AG10803 (cell line): ENCODE measurements around the gene ARF4.
"Not testable (repeated sequence)": the region's sequence is repeated elsewhere in the genome, so short reads cannot be mapped to it uniquely, and the experiment has no call there.

ENCODE experiments used
- DNase-seq: peaks from one replicate; pipeline ENCODE4 v3.0.0; 2010; ENCODE audit warnings: low read depth
- H3K4me3 ChIP-seq: 2 replicates; pipeline ENCODE4 v1.5.1; 2011; ENCODE audit warnings: mild to moderate bottlenecking, low read length, control low read depth
- TF ChIP-seq, protein P1 (sequence below): conservative IDR thresholded peaks from 2 replicates; pipeline ENCODE4 v1.5.1; 2011; ENCODE audit warnings: mild to moderate bottlenecking, low read length, control low read depth, inconsistent platforms

The ARF4 gene

DNA sequence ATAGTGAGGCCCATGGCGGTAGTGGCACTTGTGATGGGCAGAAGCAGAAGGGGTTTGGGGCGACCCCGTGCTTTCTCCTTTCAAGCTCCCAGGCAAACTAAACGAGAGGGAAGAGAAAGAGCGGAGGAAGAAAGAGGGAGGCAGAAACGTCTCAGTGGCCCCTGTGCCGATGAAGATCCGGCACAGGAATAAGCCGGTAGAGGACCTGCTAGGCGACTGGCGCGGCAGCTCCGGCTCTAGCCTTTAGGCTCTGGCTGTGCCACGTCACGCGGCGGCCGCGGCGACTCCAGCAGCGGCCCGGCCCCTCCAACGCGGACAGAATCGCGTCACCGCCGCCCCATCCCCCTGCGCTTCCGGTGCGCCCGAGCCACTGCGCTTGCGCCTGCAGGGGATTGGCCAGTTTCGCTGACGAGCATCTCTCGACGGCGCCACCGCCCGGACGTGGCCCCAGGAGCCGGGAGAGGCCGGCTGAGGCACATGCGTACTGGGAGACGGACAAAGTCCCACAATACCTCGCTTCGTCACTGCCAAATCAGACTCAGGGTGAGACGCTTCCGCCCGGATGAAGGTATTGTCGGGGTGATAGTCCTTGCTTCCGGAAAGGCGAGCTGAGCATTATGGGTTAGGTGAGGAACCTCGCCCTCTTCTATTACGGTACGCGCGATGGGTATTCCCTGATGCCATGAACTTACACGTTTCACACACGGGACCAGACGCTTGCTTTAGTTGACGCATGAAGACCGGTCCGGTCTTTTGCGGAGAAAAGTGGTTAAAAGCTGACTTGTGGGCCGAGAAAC lies at the start of gene ARF4:
Gene ARF4, minus strand, starts transcription at position 218 of the 797 bp plus-strand sequence. Its CDS starts 204 bp downstream, at position 14.
- DNase-seq, result peak; percentile 99
- TF ChIP-seq, protein P1, sequence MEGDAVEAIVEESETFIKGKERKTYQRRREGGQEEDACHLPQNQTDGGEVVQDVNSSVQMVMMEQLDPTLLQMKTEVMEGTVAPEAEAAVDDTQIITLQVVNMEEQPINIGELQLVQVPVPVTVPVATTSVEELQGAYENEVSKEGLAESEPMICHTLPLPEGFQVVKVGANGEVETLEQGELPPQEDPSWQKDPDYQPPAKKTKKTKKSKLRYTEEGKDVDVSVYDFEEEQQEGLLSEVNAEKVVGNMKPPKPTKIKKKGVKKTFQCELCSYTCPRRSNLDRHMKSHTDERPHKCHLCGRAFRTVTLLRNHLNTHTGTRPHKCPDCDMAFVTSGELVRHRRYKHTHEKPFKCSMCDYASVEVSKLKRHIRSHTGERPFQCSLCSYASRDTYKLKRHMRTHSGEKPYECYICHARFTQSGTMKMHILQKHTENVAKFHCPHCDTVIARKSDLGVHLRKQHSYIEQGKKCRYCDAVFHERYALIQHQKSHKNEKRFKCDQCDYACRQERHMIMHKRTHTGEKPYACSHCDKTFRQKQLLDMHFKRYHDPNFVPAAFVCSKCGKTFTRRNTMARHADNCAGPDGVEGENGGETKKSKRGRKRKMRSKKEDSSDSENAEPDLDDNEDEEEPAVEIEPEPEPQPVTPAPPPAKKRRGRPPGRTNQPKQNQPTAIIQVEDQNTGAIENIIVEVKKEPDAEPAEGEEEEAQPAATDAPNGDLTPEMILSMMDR, result peak; percentile 29
- H3K4me3 ChIP-seq, result peak within 1 kb of the TSS; percentile 99

DNA sequence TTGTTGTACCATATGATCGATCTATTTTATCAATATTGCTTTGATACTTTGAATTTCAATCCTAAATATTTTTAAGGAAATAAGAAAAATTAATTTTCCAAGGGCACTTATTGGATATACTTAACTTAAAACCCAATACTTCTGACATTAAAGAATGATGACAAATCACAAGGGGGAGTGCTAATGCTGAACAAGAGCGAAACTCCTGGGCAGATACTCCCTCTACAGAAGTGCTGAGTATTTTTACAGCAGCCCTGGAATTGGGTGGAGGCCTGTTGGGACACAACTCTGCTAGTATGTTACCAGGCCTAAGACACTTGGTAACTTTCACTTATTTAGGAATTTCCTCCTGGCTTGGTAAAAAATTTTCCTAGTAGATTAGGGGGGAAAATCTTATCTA lies 49.6 kb upstream of the ARF4 start:
- peak; percentile 60 for DNase-seq
- H3K4me3 ChIP-seq, result no peak overlapping the region
- TF ChIP-seq, protein P1, result peak; percentile 39

DNA sequence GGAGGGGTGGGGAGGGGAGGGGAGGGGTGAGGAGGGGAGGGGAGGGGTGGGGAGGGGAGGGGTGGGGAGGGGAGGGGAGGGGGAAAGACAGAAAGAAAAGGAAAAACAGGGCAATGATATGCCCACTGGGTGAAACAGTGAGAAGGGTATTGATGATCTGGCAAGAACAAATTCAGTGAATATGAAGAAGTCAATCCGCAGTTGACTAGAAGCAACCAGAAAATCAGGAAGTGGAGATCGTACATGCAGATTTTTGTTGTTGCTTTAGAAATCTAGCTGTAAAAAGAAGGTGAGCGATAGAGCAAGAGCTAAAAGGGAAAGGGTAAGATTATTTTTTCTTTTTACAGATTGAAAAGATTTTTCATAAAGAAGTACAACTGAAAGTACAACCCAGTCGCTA lies 47.6 kb upstream of the ARF4 start:
- H3K4me3 ChIP-seq, result no peak overlapping the region
- TF ChIP-seq, protein P1, result no peak
- no peak for DNase-seq

DNA sequence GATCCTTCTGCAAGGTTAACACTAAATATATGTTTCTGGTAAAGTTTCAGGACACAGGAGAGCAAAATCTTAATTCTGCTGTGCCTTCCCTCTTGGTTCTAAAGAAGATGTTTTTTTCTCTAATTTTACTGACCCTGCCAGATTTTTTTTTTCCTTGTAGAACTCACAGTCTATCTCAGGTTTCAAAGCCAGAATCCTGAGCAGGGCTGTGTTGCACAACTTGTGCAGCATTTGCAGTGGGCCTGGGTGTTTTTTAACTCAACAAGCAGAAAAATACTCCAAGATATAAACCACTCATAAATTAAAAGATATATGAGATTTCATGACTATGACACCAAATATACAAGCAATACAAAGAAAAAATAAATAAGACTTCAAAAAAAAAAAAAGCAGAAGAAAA lies 40.2 kb upstream of the ARF4 start:
- H3K4me3 ChIP-seq, result no peak overlapping the region
- peak; percentile 4 for DNase-seq
- TF ChIP-seq, protein P1, result no peak

DNA sequence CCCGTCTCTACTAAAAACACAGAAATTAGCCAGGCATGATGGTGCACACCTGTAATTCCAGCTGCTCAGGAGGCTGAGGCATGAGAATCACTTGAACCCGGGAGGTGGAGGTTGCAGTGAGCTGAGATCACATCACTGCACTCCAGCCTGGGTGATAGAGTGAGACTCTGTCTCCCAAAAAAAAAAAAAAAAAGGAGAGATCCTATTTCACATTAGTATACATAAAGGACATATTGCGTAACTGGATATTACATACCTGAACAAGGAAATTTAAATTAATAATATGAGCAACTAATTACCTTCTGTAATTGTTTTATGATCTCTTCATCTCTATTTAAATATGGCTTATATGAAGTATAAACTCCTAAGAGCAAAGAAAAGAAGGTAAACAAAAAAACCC lies 37.1 kb upstream of the ARF4 start:
- DNase-seq, H3K4me3 ChIP-seq: not testable (repeated sequence)

DNA sequence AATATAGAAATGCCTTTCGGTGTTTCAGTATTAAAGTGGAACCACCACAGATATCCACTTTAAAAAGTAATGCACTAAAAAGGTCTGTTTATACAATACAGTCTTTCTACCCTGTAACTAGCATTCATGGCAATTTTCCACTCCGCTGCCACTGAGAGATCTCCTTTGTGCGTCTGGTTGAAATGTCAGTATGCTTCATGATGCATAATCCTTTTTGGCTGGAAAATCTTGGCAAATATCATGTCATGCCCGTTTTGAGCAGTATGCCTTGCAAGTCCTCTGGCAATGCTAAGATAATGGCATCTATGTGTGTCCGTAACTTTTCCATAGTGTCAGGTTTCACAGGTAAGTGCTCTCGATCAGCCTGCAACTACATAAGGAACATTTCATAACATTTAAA lies 30.8 kb upstream of the ARF4 start:
- TF ChIP-seq, protein P1, result no peak
- DNase-seq, result no peak

DNA sequence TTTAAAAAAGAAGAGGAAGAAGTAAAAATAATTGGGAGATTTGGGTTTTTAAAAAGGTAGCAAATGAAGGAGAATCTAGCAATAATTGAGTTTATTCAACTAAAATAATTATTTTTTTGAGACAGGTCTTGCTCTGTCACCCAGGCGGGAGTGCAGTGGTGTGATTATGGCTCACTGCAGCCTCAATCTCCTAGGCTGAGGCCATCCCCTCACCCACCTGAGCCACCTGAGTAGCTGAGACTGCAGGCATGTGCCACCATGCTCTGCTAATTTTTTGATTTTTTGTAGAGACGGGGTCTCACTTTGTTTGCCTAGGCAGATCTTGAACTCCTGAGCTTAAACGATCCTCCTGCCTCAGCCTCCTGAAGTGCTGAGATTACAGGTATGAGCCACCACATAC lies 27.7 kb upstream of the ARF4 start:
- no peak for DNase-seq
- no peak overlapping the region for H3K4me3 ChIP-seq
- TF ChIP-seq, protein P1, result no peak

More for the DNA sequence above, 30.8 kb upstream of the ARF4 start:
- H3K4me3 ChIP-seq, result no peak overlapping the region

- TF ChIP-seq, protein P1, result no peak
- no peak for DNase-seq
Observed at GRCh38 chr3:57622362-57622761, 25.2 kb upstream of the ARF4 start.

More at GRCh38 chr3:57622362-57622761, 25.2 kb upstream of the ARF4 start:
- H3K4me3 ChIP-seq, result no peak overlapping the region
